Activated naive CD8-positive, alpha-beta T cell treated with anti-CD3 and anti-CD28 coated beads, Interleukin-2, amount 10 ng/mL, durations not matched to agents 7 days and 5 days (primary cell): ENCODE data around the gene CIDEB. TPM values are rescaled to one million over a fixed set of nuclear protein-coding genes. Genes with fewer than 3 reads are reported as not detected.

Experiments used
- ATAC-seq: fragments of 150-1000 bp; cut with Tn5 transposase; one replicate; pipeline ENCODE4 v1.10.0; 2021; ENCODE audit warnings: low read depth, moderate library complexity
- POLR2A ChIA-PET: fragments of 350-600 bp; sonication (Branson Sonifier 250); formaldehyde crosslinking; loops from one replicate; lab custom pipeline; 2021; ENCODE audit warnings: antibody characterized with exemption; lab: Charles Lee
- DNase-seq: peaks from one replicate; pipeline ENCODE4 v3.0.0; 2021
- H3K27ac Mint-ChIP-seq: one replicate; pipeline ENCODE4 v1.8.0; 2022; ENCODE audit warnings: mild to moderate bottlenecking, mixed read lengths
- H3K27me3 Mint-ChIP-seq: one replicate; pipeline ENCODE4 v1.8.0; 2022; ENCODE audit warnings: mild to moderate bottlenecking, moderate library complexity, mixed read lengths
- H3K36me3 Mint-ChIP-seq: one replicate; pipeline ENCODE4 v1.8.0; 2021; ENCODE audit warnings: mild to moderate bottlenecking, mixed read lengths
- H3K4me1 Mint-ChIP-seq: one replicate; pipeline ENCODE4 v1.8.0; 2021; ENCODE audit warnings: mixed read lengths
- H3K4me3 Mint-ChIP-seq: one replicate; pipeline ENCODE4 v1.8.0; 2022; ENCODE audit warnings: mild to moderate bottlenecking, moderate library complexity, mixed read lengths
- H3K9me3 Mint-ChIP-seq: one replicate; pipeline ENCODE4 v1.8.0; 2021; ENCODE audit warnings: mixed read lengths
- total RNA-seq, 2 experiments: library from RNA; stranded (reverse); gene quantifications; one replicate each; pipeline ENCODE4 v1.2.3, GENCODE V29; 2021

Gene CIDEB
- total RNA-seq, 2 experiments from 2014 or later: 33.7 to 34.8 TPM

GRCh38 chr14:24289649-24290280, 18.0 kb downstream of the CIDEB start:
- H3K4me1 Mint-ChIP-seq: peaks cover 32% of the 10 kb centered on the region
- DNase-seq (peak; percentile 67), ATAC-seq (peak; percentile 97)
- POLR2A ChIA-PET: interaction anchor here (0.9 to 6.9 kb wide), 9 partner anchors 10 to 140 kb away, joined by 3 to 58 read pairs (median 13); partner anchors contain the start of genes CBLN3, DHRS1, KHNYN and NOP9
- peaks cover 18% of the 10 kb centered on the region for H3K27me3 Mint-ChIP-seq
- H3K36me3 Mint-ChIP-seq: peaks cover 32% of the 10 kb centered on the region
- no peak overlapping the region for H3K27ac Mint-ChIP-seq
- H3K9me3 Mint-ChIP-seq: no peaks in the 10 kb centered on the region
- H3K4me3 Mint-ChIP-seq: peak overlapping the region; percentile 41

DNA sequence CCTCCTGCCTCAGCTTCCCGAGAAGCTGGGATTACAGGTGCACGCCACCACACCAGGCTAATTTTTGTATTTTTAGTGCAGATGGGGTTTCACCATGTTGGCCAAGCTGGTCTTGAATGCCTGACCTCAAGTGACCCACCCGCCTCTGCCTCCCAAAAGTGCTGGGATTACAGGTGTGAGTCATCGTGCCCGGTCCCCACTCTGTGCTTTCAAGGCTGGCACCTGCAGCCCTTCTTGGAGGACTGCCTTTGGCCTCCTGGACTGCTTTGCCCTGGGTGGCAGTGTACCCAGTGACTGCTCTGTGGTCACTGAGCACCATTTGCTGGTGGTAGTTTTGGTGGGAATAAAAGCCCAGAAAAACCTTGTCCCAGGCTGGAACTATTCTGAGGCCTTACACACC, 20.8 kb downstream of the CIDEB start:
- Mint-ChIP-seq H3K36me3 (peaks cover 22% of the 10 kb centered on the region), H3K27me3 (peaks cover 20% of the 10 kb centered on the region), H3K4me1 (peaks cover 29% of the 10 kb centered on the region), H3K9me3 (no peaks in the 10 kb centered on the region), H3K27ac (no peak overlapping the region), H3K4me3 (no peak overlapping the region)
- ATAC-seq: no peak
- DNase-seq: no peak
- POLR2A ChIA-PET: no interaction called here

GRCh38 chr14:24285351-24285750, 22.4 kb downstream of the CIDEB start:
- peaks cover 21% of the 10 kb centered on the region for H3K27me3 Mint-ChIP-seq

DNA sequence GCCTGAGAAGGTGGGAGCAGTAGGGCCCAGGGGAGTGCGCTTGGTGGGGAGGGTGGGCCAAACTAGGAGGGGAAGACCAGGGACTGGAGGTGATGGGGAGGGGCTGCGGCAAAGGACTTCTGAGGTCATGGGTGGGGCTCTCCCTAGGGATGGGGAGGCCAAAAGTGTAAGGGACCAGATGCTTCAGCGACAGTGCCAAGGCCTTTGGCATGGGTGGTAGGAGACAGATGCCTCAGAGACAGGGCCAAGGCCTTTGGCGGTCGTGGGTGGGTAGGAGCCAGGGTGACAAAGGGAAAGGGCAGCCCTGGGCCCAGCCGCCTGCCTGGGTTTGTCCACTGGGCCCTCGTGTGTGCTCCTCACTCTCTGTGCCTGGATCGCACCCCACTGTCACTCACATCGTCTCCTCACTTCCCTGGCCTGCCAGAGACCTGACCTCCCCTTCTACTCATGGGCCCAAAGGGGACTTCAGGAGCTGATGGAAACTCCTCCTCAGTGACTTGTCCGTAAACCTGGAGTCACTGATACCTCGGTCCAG, 23.2 kb downstream of the CIDEB start:
- H3K27ac Mint-ChIP-seq: no peak overlapping the region
- peaks cover 4% of the 10 kb centered on the region for H3K36me3 Mint-ChIP-seq
- DNase-seq: no peak
- peaks cover 15% of the 10 kb centered on the region for H3K4me1 Mint-ChIP-seq
- peaks cover 21% of the 10 kb centered on the region for H3K27me3 Mint-ChIP-seq
- no peak for ATAC-seq
- POLR2A ChIA-PET: interaction anchor here (0.6 kb wide), 1 partner anchor 10 kb away, joined by 4 read pairs; no protein-coding TSS in a partner anchor
- H3K9me3 Mint-ChIP-seq: no peaks in the 10 kb centered on the region
- H3K4me3 Mint-ChIP-seq: no peak overlapping the region

More at GRCh38 chr14:24285351-24285750, 22.4 kb downstream of the CIDEB start:
- no peak for DNase-seq
- Mint-ChIP-seq H3K4me3 (no peak overlapping the region), H3K4me1 (peaks cover 20% of the 10 kb centered on the region), H3K9me3 (no peaks in the 10 kb centered on the region), H3K27ac (no peak overlapping the region), H3K36me3 (peaks cover 7% of the 10 kb centered on the region)
- POLR2A ChIA-PET: interaction anchor here (0.7 kb wide), 1 partner anchor 121 kb away, joined by 3 read pairs; no protein-coding TSS in a partner anchor
- no peak for ATAC-seq

DNA sequence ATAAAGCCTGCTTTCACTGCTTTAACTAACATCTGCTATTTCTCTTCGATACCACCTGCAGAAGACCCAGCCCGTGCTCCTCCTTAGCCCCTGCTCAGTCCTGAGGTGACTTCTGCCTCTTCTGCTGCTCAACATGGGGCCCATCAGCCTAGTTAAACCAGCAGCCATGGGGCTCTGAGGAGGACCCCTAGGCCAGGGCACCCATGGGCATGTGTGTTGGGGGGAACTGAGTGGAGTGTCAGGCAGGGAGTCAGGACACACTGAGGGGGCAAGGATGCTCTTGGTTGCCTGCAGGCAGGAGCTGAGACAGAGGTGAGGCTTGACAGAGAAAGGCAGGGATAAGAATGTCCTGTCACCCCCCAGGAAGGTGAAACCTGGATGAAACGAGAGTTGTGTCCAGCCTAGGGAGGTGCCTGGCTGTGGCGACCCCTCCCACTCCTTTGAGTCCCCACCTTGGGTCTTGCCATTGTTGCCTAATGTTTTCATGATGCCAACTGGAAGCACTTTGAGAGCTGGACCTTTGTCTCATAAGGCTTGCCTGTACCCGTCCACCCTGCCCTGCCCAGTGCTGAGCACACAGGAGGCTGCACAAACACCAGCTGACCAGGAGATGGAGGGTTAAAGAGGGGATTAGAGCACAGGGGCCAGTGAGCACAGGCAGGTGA, 23.8 kb downstream of the CIDEB start:
- Mint-ChIP-seq H3K9me3 (no peaks in the 10 kb centered on the region), H3K27me3 (peaks cover 22% of the 10 kb centered on the region), H3K36me3 (peaks cover 4% of the 10 kb centered on the region), H3K27ac (peak overlapping the region; percentile 18), H3K4me1 (peaks cover 16% of the 10 kb centered on the region), H3K4me3 (no peak overlapping the region)
- ATAC-seq (no peak), DNase-seq (no peak)
- POLR2A ChIA-PET: interaction anchor here (0.7 kb wide), 1 partner anchor 16 kb away, joined by 3 read pairs; the partner anchor contains the start of genes DHRS1 and NOP9

DNA sequence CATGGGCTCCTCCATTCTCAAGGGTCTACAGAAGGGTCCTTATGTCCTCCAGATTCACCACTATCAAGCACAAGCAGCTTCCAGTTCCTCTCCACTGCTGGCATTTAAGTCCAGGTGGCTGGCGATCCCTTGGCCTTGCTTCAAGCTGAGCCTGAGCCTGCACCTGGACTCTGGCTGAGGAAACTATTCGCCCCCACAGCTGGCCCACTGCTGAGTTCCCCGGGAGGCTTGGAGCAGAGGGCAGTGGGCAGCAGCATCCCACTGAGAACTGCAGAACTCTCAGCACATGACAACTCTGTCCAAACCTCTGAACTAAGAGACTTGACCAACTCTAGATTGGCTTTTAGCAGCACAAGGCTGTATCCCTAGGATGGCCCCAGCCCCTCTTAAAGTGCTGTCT, 25.0 kb downstream of the CIDEB start:
- no peak overlapping the region for H3K4me3 Mint-ChIP-seq
- H3K36me3 Mint-ChIP-seq: peaks cover 6% of the 10 kb centered on the region
- H3K27me3 Mint-ChIP-seq: peaks cover 19% of the 10 kb centered on the region
- H3K9me3 Mint-ChIP-seq: no peaks in the 10 kb centered on the region
- POLR2A ChIA-PET: interaction anchor here (0.9 kb wide), 1 partner anchor 169 kb away, joined by 4 read pairs; the partner anchor contains the start of gene DCAF11
- no peak for ATAC-seq
- DNase-seq: no peak
- peaks cover 19% of the 10 kb centered on the region for H3K4me1 Mint-ChIP-seq
- no peak overlapping the region for H3K27ac Mint-ChIP-seq

- peaks cover 20% of the 10 kb centered on the region for H3K4me1 Mint-ChIP-seq
- no peak for ATAC-seq
These were observed 26.1 kb downstream of the CIDEB start for GRCh38 chr14:24281636-24282035.

GRCh38 chr14:24280797-24281460, 26.8 kb downstream of the CIDEB start:
- Mint-ChIP-seq H3K36me3 (peaks cover 7% of the 10 kb centered on the region), H3K27me3 (peaks cover 8% of the 10 kb centered on the region), H3K4me1 (peaks cover 20% of the 10 kb centered on the region), H3K27ac (no peak overlapping the region), H3K4me3 (no peak overlapping the region), H3K9me3 (no peaks in the 10 kb centered on the region)
- DNase-seq (no peak), ATAC-seq (no peak)
- POLR2A ChIA-PET: interaction anchor here (1.0 to 5.4 kb wide), 6 partner anchors 9 to 38 kb away, joined by 3 to 19 read pairs (median 7); partner anchors contain the start of genes LTB4R2, RABGGTA and TINF2

More at GRCh38 chr14:24281636-24282035, 26.1 kb downstream of the CIDEB start:
- Mint-ChIP-seq H3K4me3 (no peak overlapping the region), H3K27me3 (peaks cover 11% of the 10 kb centered on the region), H3K36me3 (peaks cover 9% of the 10 kb centered on the region), H3K9me3 (no peaks in the 10 kb centered on the region), H3K27ac (no peak overlapping the region)
- POLR2A ChIA-PET: interaction anchor here (0.9 to 5.4 kb wide), 3 partner anchors 8 to 167 kb away, joined by 3 to 19 read pairs (median 4); partner anchors contain the start of gene DCAF11
- DNase-seq: no peak

GRCh38 chr14:24279301-24280186, 28.2 kb downstream of the CIDEB start:
- peaks cover 7% of the 10 kb centered on the region for H3K36me3 Mint-ChIP-seq
- peak; percentile 71 for ATAC-seq
- no peak for DNase-seq
- no peaks in the 10 kb centered on the region for H3K9me3 Mint-ChIP-seq
- peaks cover 7% of the 10 kb centered on the region for H3K27me3 Mint-ChIP-seq
- H3K4me3 Mint-ChIP-seq: no peak overlapping the region
- POLR2A ChIA-PET: interaction anchor here (0.9 to 5.4 kb wide), 6 partner anchors 8 to 37 kb away, joined by 3 to 19 read pairs (median 7); partner anchors contain the start of genes LTB4R2, RABGGTA and TINF2
- H3K27ac Mint-ChIP-seq: peak overlapping the region; percentile 28
- peaks cover 23% of the 10 kb centered on the region for H3K4me1 Mint-ChIP-seq

GRCh38 chr14:24278424-24278823, 29.4 kb downstream of the CIDEB start:
- Mint-ChIP-seq H3K36me3 (peaks cover 7% of the 10 kb centered on the region), H3K4me1 (peaks cover 32% of the 10 kb centered on the region), H3K4me3 (no peak overlapping the region), H3K27me3 (peaks cover 7% of the 10 kb centered on the region), H3K9me3 (no peaks in the 10 kb centered on the region), H3K27ac (no peak overlapping the region)
- ATAC-seq (no peak), DNase-seq (no peak)
- POLR2A ChIA-PET: interaction anchor here (5.4 kb wide), 1 partner anchor 12 kb away, joined by 19 read pairs; no protein-coding TSS in a partner anchor

DNA sequence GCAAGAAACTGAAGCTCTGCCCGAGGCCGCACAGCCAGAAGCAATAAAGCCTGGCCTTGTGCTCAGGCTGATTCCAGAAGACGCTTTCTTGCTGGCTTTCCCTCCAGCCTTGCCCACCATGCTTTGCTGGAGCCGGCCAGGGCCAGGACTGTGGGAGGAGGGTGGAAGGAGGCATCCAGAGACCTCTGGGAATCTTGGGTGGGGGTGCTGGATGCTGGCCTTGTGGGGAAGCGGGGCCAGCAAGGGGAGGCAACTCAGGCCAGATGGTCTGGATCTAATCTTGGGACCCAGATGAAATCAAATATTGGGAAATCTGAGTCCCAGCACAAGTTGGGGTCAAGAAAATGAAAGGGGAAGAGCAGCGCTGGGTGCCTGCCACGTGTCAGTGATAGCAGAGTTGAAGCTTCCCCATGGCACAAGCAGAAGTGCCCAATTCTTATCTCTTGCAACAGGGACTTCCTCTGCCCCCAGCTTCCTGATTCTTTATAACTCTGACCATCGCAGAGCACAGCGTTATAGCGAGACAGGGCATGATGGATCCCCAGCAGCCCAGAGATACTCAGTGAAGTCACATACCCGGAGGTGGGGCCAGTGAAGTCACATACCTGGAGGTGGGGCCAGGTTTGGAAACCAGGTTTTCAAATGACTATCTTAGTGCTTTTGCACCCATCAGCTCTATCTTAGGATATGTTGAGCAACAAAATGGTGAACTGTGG, 30.0 kb downstream of the CIDEB start:
- POLR2A ChIA-PET: interaction anchor here (0.5 to 5.4 kb wide), 2 partner anchors 12 to 30 kb away, joined by 4 to 19 read pairs; no protein-coding TSS in a partner anchor
- no peak overlapping the region for H3K4me3 Mint-ChIP-seq
- H3K36me3 Mint-ChIP-seq: peaks cover 7% of the 10 kb centered on the region
- H3K9me3 Mint-ChIP-seq: no peaks in the 10 kb centered on the region
- peaks cover 37% of the 10 kb centered on the region for H3K4me1 Mint-ChIP-seq
- DNase-seq (no peak), ATAC-seq (no peak)
- no peak overlapping the region for H3K27ac Mint-ChIP-seq
- peaks cover 7% of the 10 kb centered on the region for H3K27me3 Mint-ChIP-seq
